Activated T-helper 1 cell treated with anti-CD3 and anti-CD28 coated beads, Interleukin-12 subunit alpha, Interleukin-12 subunit beta, Interleukin-2, Interleukin-4 antibody, amounts not matched to agents 30 ng/mL and 10 ng/mL and 1 ng/mL, durations not matched to agents 14 hours and 24 hours and 36 hours (primary cell): ENCODE data around the gene ZNF366. TPM values are rescaled to one million over a fixed set of nuclear protein-coding genes. Genes with fewer than 3 reads are reported as not detected.

Experiments
- DNase-seq: peaks from one replicate; pipeline ENCODE4 v3.0.0; 2021; ENCODE audit warnings: low spot score
- H3K27ac Mint-ChIP-seq: one replicate; pipeline ENCODE4 v1.8.0; 2021; ENCODE audit warnings: mild to moderate bottlenecking, mixed read lengths
- H3K27me3 Mint-ChIP-seq: one replicate; pipeline ENCODE4 v1.8.0; 2022; ENCODE audit warnings: mild to moderate bottlenecking, moderate library complexity, mixed read lengths; ENCODE audit not compliant: insufficient read depth
- H3K36me3 Mint-ChIP-seq: one replicate; pipeline ENCODE4 v1.8.0; 2021; ENCODE audit warnings: low read depth, mixed read lengths
- H3K4me1 Mint-ChIP-seq: one replicate; pipeline ENCODE4 v1.8.0; 2021; ENCODE audit warnings: low read depth, mixed read lengths
- H3K4me3 Mint-ChIP-seq: one replicate; pipeline ENCODE4 v1.8.0; 2021; ENCODE audit warnings: mild to moderate bottlenecking, moderate library complexity, mixed read lengths
- H3K9me3 Mint-ChIP-seq: one replicate; pipeline ENCODE4 v1.8.0; 2021; ENCODE audit warnings: mixed read lengths
- intact Hi-C: fragments of 100-400 bp; cut with micrococcal nuclease; formaldehyde crosslinking; loops from one replicate; pipeline ENCODE4 v1.15.1; 2024
- total RNA-seq: library from RNA; stranded (reverse); gene quantifications from 2 replicates; pipeline ENCODE4 v1.2.3, GENCODE V29; 2022

ZNF366 gene
- total RNA-seq, 1 donor from 2014 or later = not detected

GRCh38 chr5:72511774-72512592, 4.8 kb upstream of the ZNF366 start:
- intact Hi-C loops = no loop called here
- Mint-ChIP-seq H3K36me3 (no peaks in the 10 kb centered on the region), H3K27me3 (peaks cover 12% of the 10 kb centered on the region), H3K4me3 (no peak overlapping the region), H3K4me1 (no peaks in the 10 kb centered on the region), H3K9me3 (no peaks in the 10 kb centered on the region), H3K27ac (no peak overlapping the region)
- no peak for DNase-seq

- Mint-ChIP-seq H3K9me3 (no peaks in the 10 kb centered on the region), H3K27me3 (peaks cover 12% of the 10 kb centered on the region), H3K36me3 (no peaks in the 10 kb centered on the region), H3K4me3 (no peak overlapping the region), H3K4me1 (no peaks in the 10 kb centered on the region), H3K27ac (no peak overlapping the region)
- DNase-seq = no peak
- intact Hi-C loops = no loop called here
These were observed 4.2 kb upstream of the ZNF366 start for GRCh38 chr5:72511366-72511765.

GRCh38 chr5:72510610-72511181, 3.5 kb upstream of the ZNF366 start:
- no peaks in the 10 kb centered on the region for H3K4me1 Mint-ChIP-seq
- no peak for DNase-seq
- intact Hi-C loops = no loop called here
- H3K4me3 Mint-ChIP-seq = no peak overlapping the region
- H3K27me3 Mint-ChIP-seq = peaks cover 12% of the 10 kb centered on the region
- no peak overlapping the region for H3K27ac Mint-ChIP-seq
- H3K9me3 Mint-ChIP-seq = no peaks in the 10 kb centered on the region
- H3K36me3 Mint-ChIP-seq = no peaks in the 10 kb centered on the region

- H3K27ac Mint-ChIP-seq = no peak overlapping the region
- peaks cover 12% of the 10 kb centered on the region for H3K27me3 Mint-ChIP-seq
- no peaks in the 10 kb centered on the region for H3K9me3 Mint-ChIP-seq
- no peaks in the 10 kb centered on the region for H3K36me3 Mint-ChIP-seq
- intact Hi-C loops = no loop called here
- no peak overlapping the region for H3K4me3 Mint-ChIP-seq
- H3K4me1 Mint-ChIP-seq = peaks cover 9% of the 10 kb centered on the region
- DNase-seq = no peak
These were observed 2.2 kb upstream of the ZNF366 start for GRCh38 chr5:72509401-72509800.

- Mint-ChIP-seq H3K27ac (no peak overlapping the region), H3K9me3 (no peaks in the 10 kb centered on the region), H3K4me1 (peaks cover 9% of the 10 kb centered on the region), H3K27me3 (peaks cover 14% of the 10 kb centered on the region), H3K36me3 (no peaks in the 10 kb centered on the region), H3K4me3 (no peak overlapping the region)
- intact Hi-C loops = no loop called here
- DNase-seq = no peak
These were observed 1.3 kb upstream of the ZNF366 start for GRCh38 chr5:72508241-72509170.

GRCh38 chr5:72507907-72508238, 663 bp upstream of the ZNF366 start:
- H3K4me1 Mint-ChIP-seq = peaks cover 9% of the 10 kb centered on the region
- peaks cover 11% of the 10 kb centered on the region for H3K27me3 Mint-ChIP-seq
- DNase-seq = no peak
- no peaks in the 10 kb centered on the region for H3K36me3 Mint-ChIP-seq
- intact Hi-C loops = no loop called here
- no peaks in the 10 kb centered on the region for H3K9me3 Mint-ChIP-seq
- no peak overlapping the region for H3K27ac Mint-ChIP-seq
- no peak overlapping the region for H3K4me3 Mint-ChIP-seq

- Mint-ChIP-seq H3K9me3 (no peaks in the 10 kb centered on the region), H3K4me3 (no peak overlapping the region), H3K36me3 (no peaks in the 10 kb centered on the region), H3K27ac (no peak overlapping the region), H3K4me1 (peaks cover 9% of the 10 kb centered on the region), H3K27me3 (peaks cover 11% of the 10 kb centered on the region)
- intact Hi-C loops = no loop called here
- DNase-seq = no peak
These were observed 1.1 kb downstream of the ZNF366 start for GRCh38 chr5:72506158-72506549.

GRCh38 chr5:72505539-72506157, 1.6 kb downstream of the ZNF366 start:
- Mint-ChIP-seq H3K36me3 (no peaks in the 10 kb centered on the region), H3K4me3 (no peak overlapping the region), H3K27ac (no peak overlapping the region), H3K4me1 (peaks cover 9% of the 10 kb centered on the region), H3K9me3 (no peaks in the 10 kb centered on the region), H3K27me3 (peaks cover 11% of the 10 kb centered on the region)
- intact Hi-C loops = no loop called here
- no peak for DNase-seq

- DNase-seq = no peak
- intact Hi-C loops = no loop called here
- H3K27me3 Mint-ChIP-seq = peaks cover 11% of the 10 kb centered on the region
- no peak overlapping the region for H3K27ac Mint-ChIP-seq
- H3K36me3 Mint-ChIP-seq = no peaks in the 10 kb centered on the region
- H3K4me3 Mint-ChIP-seq = no peak overlapping the region
- peaks cover 9% of the 10 kb centered on the region for H3K4me1 Mint-ChIP-seq
- H3K9me3 Mint-ChIP-seq = no peaks in the 10 kb centered on the region
These were observed 2.2 kb downstream of the ZNF366 start for GRCh38 chr5:72505016-72505415.

GRCh38 chr5:72503888-72504491, 3.2 kb downstream of the ZNF366 start:
- intact Hi-C loops = no loop called here
- no peak overlapping the region for H3K27ac Mint-ChIP-seq
- no peaks in the 10 kb centered on the region for H3K36me3 Mint-ChIP-seq
- H3K9me3 Mint-ChIP-seq = no peaks in the 10 kb centered on the region
- H3K4me3 Mint-ChIP-seq = no peak overlapping the region
- H3K4me1 Mint-ChIP-seq = peaks cover 9% of the 10 kb centered on the region
- peaks cover 11% of the 10 kb centered on the region for H3K27me3 Mint-ChIP-seq
- DNase-seq = no peak

GRCh38 chr5:72501488-72501887, 5.7 kb downstream of the ZNF366 start:
- Mint-ChIP-seq H3K27ac (no peak overlapping the region), H3K36me3 (no peaks in the 10 kb centered on the region), H3K4me1 (peaks cover 9% of the 10 kb centered on the region), H3K4me3 (no peak overlapping the region), H3K27me3 (peaks cover 2% of the 10 kb centered on the region), H3K9me3 (no peaks in the 10 kb centered on the region)
- intact Hi-C loops = no loop called here
- DNase-seq = no peak

GRCh38 chr5:72499730-72500129, 7.5 kb downstream of the ZNF366 start:
- H3K27ac Mint-ChIP-seq = no peak overlapping the region
- H3K27me3 Mint-ChIP-seq = peaks cover 2% of the 10 kb centered on the region
- DNase-seq = no peak
- peaks cover 1% of the 10 kb centered on the region for H3K4me1 Mint-ChIP-seq
- H3K4me3 Mint-ChIP-seq = no peak overlapping the region
- intact Hi-C loops = no loop called here
- no peaks in the 10 kb centered on the region for H3K9me3 Mint-ChIP-seq
- no peaks in the 10 kb centered on the region for H3K36me3 Mint-ChIP-seq
